Stimulated activated CD4-positive, alpha-beta T cell treated with anti-CD3 and anti-CD28 coated beads, TNF-alpha, amount 100 ng/mL, for 24 hours (primary cell): ENCODE measurements around the gene PCDHB15.
"Not testable (repeated sequence)": the region's sequence is repeated elsewhere in the genome, so short reads cannot be mapped to it uniquely, and the experiment has no call there.

Experiments used
- DNase-seq, 3 experiments: peaks; one replicate each; pipeline ENCODE4 v3.0.0-alpha.2; 2020; ENCODE audit warnings: low read depth in 3 of 3

The PCDHB15 gene

GRCh38 chr5:141245250-141245717 lies at the start of gene PCDHB15:
Gene PCDHB15 (plus strand): TSS chr5:141245395. CDS start chr5:141245579, 184 bp downstream.
- DNase-seq, result peak in 1 of 3 experiments; percentile 7

GRCh38 chr5:141196363-141196762 lies 48.8 kb upstream of the PCDHB15 start:
- no peak for DNase-seq

GRCh38 chr5:141199359-141200235 lies 45.6 kb upstream of the PCDHB15 start, which contains the start of gene PCDHB11:
Gene PCDHB11 (plus strand): TSS chr5:141199627. CDS start chr5:141199775, 148 bp downstream.
- DNase-seq, result no peak

GRCh38 chr5:141201126-141201525 lies 44.1 kb upstream of the PCDHB15 start:
- DNase-seq, result not testable (repeated sequence)

- DNase-seq, result not testable (repeated sequence)
These were observed 43.5 kb upstream of the PCDHB15 start for GRCh38 chr5:141201646-141202045.

- no peak for DNase-seq
These were observed 36.7 kb upstream of the PCDHB15 start, which contains the start of gene PCDHB12 for GRCh38 chr5:141208478-141208877. Gene PCDHB12 (plus strand): TSS chr5:141208719. CDS start chr5:141208908, 189 bp downstream.

- not testable (repeated sequence) for DNase-seq
These were observed 34.9 kb upstream of the PCDHB15 start for GRCh38 chr5:141210281-141210680.

GRCh38 chr5:141210849-141211248 lies 34.3 kb upstream of the PCDHB15 start:
- DNase-seq, result not testable (repeated sequence)

GRCh38 chr5:141213656-141214339 lies 31.4 kb upstream of the PCDHB15 start, which contains the start of gene PCDHB13:
Gene PCDHB13 (plus strand): TSS chr5:141213919. CDS start chr5:141214124, 205 bp downstream.
- peak in 1 of 3 experiments; percentile 16 for DNase-seq

GRCh38 chr5:141214583-141214982 lies 30.6 kb upstream of the PCDHB15 start:
- DNase-seq, result not testable (repeated sequence)

- DNase-seq, result not testable (repeated sequence)
These were observed 29.7 kb upstream of the PCDHB15 start for GRCh38 chr5:141215504-141215903.

GRCh38 chr5:141216035-141216434 lies 29.2 kb upstream of the PCDHB15 start:
- DNase-seq, result not testable (repeated sequence)

GRCh38 chr5:141223112-141223783 lies 21.9 kb upstream of the PCDHB15 start, which contains the start of gene PCDHB14:
Gene PCDHB14 (plus strand): TSS chr5:141223343. CDS start chr5:141223506, 163 bp downstream.
- no peak for DNase-seq

GRCh38 chr5:141224844-141225243 lies 20.4 kb upstream of the PCDHB15 start:
- DNase-seq, result not testable (repeated sequence)

- not testable (repeated sequence) for DNase-seq
These were observed 19.8 kb upstream of the PCDHB15 start for GRCh38 chr5:141225421-141225820.

- no peak for DNase-seq
These were observed 11.0 kb upstream of the PCDHB15 start for GRCh38 chr5:141234109-141234667.

- DNase-seq, result not testable (repeated sequence)
These were observed 9.3 kb upstream of the PCDHB15 start for GRCh38 chr5:141235922-141236321.

- no peak for DNase-seq
These were observed 8.5 kb upstream of the PCDHB15 start for GRCh38 chr5:141236516-141237313.

- DNase-seq, result no peak
These were observed 3.7 kb upstream of the PCDHB15 start for GRCh38 chr5:141241496-141241895.

- DNase-seq, result not testable (repeated sequence)
These were observed 1.8 kb downstream of the PCDHB15 start for GRCh38 chr5:141246971-141247370.
